Dendritic cell treated with granulocyte-macrophage colony-stimulating factor and Interleukin-4, amounts not matched to agents 40 ng/mL and 50 ng/mL, for 4 days (primary cell): Measurements from ENCODE around the gene DNAJC9.

ENCODE experiments used
- H3K27ac Mint-ChIP-seq: one replicate; pipeline ENCODE4 v1.8.0; 2022; ENCODE audit warnings: mild to moderate bottlenecking, mixed read lengths
- H3K27me3 Mint-ChIP-seq: one replicate; pipeline ENCODE4 v1.8.0; 2022; ENCODE audit warnings: mild to moderate bottlenecking, mixed read lengths
- H3K36me3 Mint-ChIP-seq: one replicate; pipeline ENCODE4 v1.8.0; 2022; ENCODE audit warnings: low read depth, mixed read lengths
- H3K4me1 Mint-ChIP-seq: one replicate; pipeline ENCODE4 v1.8.0; 2022; ENCODE audit warnings: low read depth, mixed read lengths
- H3K4me3 Mint-ChIP-seq: one replicate; pipeline ENCODE4 v1.8.0; 2022; ENCODE audit warnings: mild to moderate bottlenecking, moderate library complexity, mixed read lengths
- H3K9me3 Mint-ChIP-seq: one replicate; pipeline ENCODE4 v1.8.0; 2022; ENCODE audit warnings: mixed read lengths
- intact Hi-C: fragments of 100-400 bp; cut with micrococcal nuclease; formaldehyde crosslinking; loops from one replicate; pipeline ENCODE4 v1.15.0; 2022

Gene DNAJC9

GRCh38 chr10:73252445-73253224 lies 5.6 kb upstream of the DNAJC9 start, which contains the start of gene MRPS16:
MRPS16 (minus strand) TSS chr10:73252644; CDS start chr10:73252482, 162 bp downstream.
- H3K4me1 Mint-ChIP-seq: peaks cover 25% of the 10 kb centered on the region
- peaks cover 42% of the 10 kb centered on the region for H3K36me3 Mint-ChIP-seq
- H3K27me3 Mint-ChIP-seq: no peaks in the 10 kb centered on the region
- H3K4me3 Mint-ChIP-seq: peak within 1 kb of the TSS; percentile 95
- intact Hi-C loops: loop anchor here (1.0 to 5.0 kb wide), 2 partner anchors 105 to 162 kb away; partner anchors contain the start of genes ANXA7 and CFAP70
- no peaks in the 10 kb centered on the region for H3K9me3 Mint-ChIP-seq
- H3K27ac Mint-ChIP-seq: peak within 1 kb of the TSS; percentile 97

DNA sequence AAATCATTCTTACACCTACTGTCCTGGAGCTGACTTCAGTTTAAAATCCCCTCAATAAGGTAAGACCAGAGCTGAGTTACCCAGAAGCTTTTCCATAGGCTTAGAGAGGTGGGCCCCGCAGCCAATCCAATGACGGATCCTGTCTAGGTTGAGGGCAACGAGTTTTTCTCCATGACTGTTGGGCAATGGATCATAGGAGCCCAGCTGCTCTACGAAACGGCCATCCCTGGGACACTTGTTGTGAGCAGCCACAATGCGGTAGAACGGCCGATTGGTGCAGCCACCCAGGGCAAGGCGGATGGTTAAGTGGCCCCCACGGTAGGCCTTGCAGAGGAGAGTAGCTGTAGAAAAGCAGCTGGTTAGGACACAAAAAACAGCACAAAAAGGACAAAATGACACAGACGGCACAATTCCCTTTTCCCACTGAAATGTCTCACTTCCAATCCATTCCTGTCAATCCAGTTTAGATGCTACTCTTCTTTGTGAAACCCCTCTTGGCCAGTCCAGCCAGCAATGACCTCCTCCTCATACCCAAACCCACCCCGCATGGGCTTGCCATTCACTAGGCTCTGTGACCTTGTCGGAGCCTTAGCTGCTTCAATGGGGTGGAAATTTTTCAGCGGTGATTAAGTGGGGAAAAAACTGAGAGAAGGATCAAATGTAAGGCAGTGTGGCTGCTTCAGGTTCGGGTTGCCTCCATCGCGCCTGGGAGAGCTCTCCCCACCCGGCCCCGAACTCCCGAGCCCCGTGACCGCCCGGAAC lies 4.8 kb upstream of the DNAJC9 start:
- H3K4me3 Mint-ChIP-seq: peak overlapping the region; percentile 95
- peak overlapping the region; percentile 97 for H3K27ac Mint-ChIP-seq
- H3K9me3 Mint-ChIP-seq: no peaks in the 10 kb centered on the region
- peaks cover 45% of the 10 kb centered on the region for H3K36me3 Mint-ChIP-seq
- intact Hi-C loops: loop anchor here (1.0 to 5.0 kb wide), 2 partner anchors 105 to 162 kb away; partner anchors contain the start of genes ANXA7 and CFAP70
- H3K27me3 Mint-ChIP-seq: no peaks in the 10 kb centered on the region
- H3K4me1 Mint-ChIP-seq: peaks cover 29% of the 10 kb centered on the region

DNA sequence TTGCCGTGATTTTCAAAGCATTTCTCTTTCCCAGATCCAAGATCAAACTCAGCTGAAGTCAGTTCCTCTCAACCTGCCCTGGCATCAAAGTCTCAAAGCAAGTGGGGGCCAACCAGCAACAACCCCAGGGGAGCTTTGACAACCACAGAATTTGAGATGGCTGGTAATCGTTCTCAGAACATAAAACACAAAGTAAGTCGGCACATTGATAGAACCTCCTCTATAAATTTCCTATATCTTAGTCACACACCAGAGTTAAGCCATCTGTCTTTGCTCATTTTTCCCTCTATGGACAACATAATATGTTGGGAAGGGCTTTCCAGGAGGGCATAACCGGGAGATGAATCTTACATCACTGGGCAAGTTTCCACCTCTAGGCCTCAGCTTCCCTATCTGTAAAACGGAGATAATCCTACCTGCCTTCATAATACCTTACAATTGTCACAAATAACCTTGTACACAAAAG lies 1.2 kb upstream of the DNAJC9 start:
- Mint-ChIP-seq H3K27ac (peak overlapping the region; percentile 89), H3K9me3 (no peaks in the 10 kb centered on the region), H3K36me3 (peaks cover 52% of the 10 kb centered on the region), H3K4me3 (no peak overlapping the region), H3K27me3 (no peaks in the 10 kb centered on the region), H3K4me1 (peaks cover 55% of the 10 kb centered on the region)
- intact Hi-C loops: loop anchor here (10.0 kb wide), 1 partner anchor 247 kb away; the partner anchor contains the start of gene PPP3CB

- intact Hi-C loops: loop anchor here (2.0 to 10.0 kb wide), 2 partner anchors 165 to 247 kb away; partner anchors contain the start of gene PPP3CB
- Mint-ChIP-seq H3K36me3 (peaks cover 55% of the 10 kb centered on the region), H3K4me1 (peaks cover 55% of the 10 kb centered on the region), H3K4me3 (peak overlapping the region; percentile 88), H3K9me3 (no peaks in the 10 kb centered on the region), H3K27ac (peak overlapping the region; percentile 89), H3K27me3 (no peaks in the 10 kb centered on the region)
Observed at GRCh38 chr10:73247509-73248258, 629 bp upstream of the DNAJC9 start.

DNA sequence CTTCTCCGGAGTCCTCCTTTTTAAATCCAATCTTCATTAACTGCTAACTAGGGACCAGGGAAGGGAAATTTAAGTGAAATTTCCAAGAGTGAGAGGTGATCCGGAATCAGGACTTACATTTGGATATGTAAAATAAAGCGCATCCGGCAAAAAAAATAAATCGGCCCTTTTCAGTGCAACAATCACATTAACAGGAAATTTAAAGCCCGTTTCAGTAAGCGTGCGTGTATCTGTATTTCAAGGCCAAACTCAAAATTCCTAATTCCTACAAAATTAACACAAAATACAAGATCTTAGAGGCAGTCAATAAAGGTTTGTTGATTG lies 771 bp downstream of the DNAJC9 start:
- peaks cover 52% of the 10 kb centered on the region for H3K36me3 Mint-ChIP-seq
- peak overlapping the region; percentile 88 for H3K4me3 Mint-ChIP-seq

DNA sequence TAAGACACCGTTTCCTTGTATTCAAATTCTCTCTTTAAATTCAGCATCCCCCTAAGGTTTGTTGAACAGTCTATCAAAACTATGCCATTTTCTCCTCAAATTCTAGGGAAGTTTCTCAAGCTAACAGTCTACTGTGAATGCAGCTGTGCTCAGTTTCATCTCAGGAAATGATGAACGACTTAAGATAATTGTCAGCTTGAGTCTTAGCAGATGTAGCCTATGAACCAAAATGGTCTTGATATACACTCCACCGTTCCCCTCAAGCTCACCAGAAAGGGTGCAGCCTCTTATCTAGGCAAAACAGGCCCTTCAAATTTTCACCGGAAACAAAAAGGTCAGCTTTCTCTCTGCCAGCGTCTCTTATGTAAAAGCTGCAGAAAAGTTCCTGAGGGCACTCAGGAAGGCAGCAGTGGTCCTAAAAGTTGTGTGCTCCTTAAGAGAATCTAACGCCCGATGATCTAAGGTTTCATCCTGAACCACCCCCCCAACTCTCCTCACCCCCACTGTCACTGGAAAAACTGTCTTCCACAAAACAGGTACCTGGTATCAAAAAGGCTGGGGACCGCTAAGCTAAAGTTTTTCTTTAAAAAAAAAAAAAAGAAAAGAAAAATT lies 2.1 kb downstream of the DNAJC9 start:
- Mint-ChIP-seq H3K4me1 (peaks cover 38% of the 10 kb centered on the region), H3K9me3 (no peaks in the 10 kb centered on the region), H3K36me3 (peaks cover 52% of the 10 kb centered on the region), H3K4me3 (no peak overlapping the region), H3K27me3 (no peaks in the 10 kb centered on the region), H3K27ac (no peak overlapping the region)
- intact Hi-C loops: loop anchor here (10.0 kb wide), 1 partner anchor 250 kb away; the partner anchor contains the start of gene PPP3CB

More for the DNA sequence above, 771 bp downstream of the DNAJC9 start:
- peak overlapping the region; percentile 89 for H3K27ac Mint-ChIP-seq
- H3K4me1 Mint-ChIP-seq: peaks cover 49% of the 10 kb centered on the region
- intact Hi-C loops: loop anchor here (2.0 to 10.0 kb wide), 2 partner anchors 167 to 249 kb away; partner anchors contain the start of gene PPP3CB
- H3K27me3 Mint-ChIP-seq: no peaks in the 10 kb centered on the region
- H3K9me3 Mint-ChIP-seq: no peaks in the 10 kb centered on the region

DNA sequence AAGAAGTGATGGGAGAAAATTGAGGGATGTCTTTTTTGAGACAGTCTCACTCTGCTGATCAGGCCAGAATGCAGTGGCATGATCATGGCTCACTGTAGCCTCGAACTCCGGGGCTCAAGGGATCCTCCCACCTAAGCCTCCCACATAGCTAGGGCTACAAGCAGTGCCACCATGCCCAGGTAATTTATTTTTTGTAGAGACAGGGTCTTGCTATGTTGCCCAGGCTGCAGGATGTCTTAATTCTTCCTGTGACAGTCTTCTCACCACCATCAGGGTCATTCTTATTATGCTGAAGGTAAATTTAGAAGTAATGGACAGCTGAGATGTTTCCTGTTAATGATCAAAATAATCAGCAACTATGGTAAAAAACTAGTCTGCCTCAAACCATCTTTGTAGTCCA lies 7.1 kb downstream of the DNAJC9 start:
- Mint-ChIP-seq H3K4me3 (no peak overlapping the region), H3K27ac (no peak overlapping the region), H3K4me1 (peaks cover 11% of the 10 kb centered on the region), H3K9me3 (no peaks in the 10 kb centered on the region), H3K27me3 (no peaks in the 10 kb centered on the region), H3K36me3 (peaks cover 67% of the 10 kb centered on the region)
- intact Hi-C loops: loop anchor here (10.0 kb wide), 1 partner anchor 255 kb away; the partner anchor contains the start of gene PPP3CB

- intact Hi-C loops: no loop called here
- Mint-ChIP-seq H3K36me3 (peaks cover 73% of the 10 kb centered on the region), H3K4me3 (no peak overlapping the region), H3K9me3 (no peaks in the 10 kb centered on the region), H3K4me1 (peaks cover 2% of the 10 kb centered on the region), H3K27ac (no peak overlapping the region), H3K27me3 (no peaks in the 10 kb centered on the region)
Observed at GRCh38 chr10:73238990-73239566, 8.0 kb downstream of the DNAJC9 start.

DNA sequence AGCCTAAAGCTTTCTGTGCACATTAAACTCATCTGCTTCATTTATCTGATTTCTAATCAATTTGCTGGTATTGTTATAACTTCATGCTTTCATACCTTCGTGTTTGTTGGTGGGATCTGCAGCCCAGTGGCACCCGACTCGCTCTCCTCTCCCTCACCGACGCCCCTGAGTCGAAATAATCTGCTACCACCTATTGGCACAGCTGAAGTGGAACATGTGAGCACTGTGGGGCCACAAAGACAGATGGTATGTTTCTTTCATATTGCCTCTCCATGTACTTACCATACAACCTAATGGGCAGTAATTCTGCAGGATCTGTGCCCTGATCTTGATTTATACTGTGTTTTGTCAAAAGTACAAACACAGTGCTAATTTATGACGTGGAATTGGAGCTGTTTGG lies 12.4 kb downstream of the DNAJC9 start:
- Mint-ChIP-seq H3K27me3 (no peaks in the 10 kb centered on the region), H3K27ac (no peak overlapping the region), H3K36me3 (peaks cover 71% of the 10 kb centered on the region), H3K9me3 (no peaks in the 10 kb centered on the region), H3K4me1 (peaks cover 12% of the 10 kb centered on the region), H3K4me3 (no peak overlapping the region)
- intact Hi-C loops: no loop called here

DNA sequence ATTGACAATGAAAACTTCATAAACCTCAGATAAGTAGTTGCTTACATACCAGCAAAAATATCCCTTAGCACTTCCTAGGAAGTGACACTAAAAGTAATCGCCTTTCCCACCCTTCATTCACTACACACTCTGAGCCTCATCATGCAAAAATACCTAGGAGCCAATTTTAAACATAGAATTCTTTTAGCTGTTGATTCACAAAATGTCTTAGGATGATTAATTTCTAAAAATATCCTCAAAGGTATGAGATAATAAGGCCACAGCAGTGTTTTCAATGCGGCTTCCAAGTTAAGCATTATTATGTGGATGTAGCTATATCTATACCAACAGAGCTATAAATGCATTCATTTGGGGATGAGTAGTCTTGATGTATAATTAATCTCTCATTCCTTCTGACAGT lies 13.2 kb downstream of the DNAJC9 start:
- no peaks in the 10 kb centered on the region for H3K27me3 Mint-ChIP-seq
- H3K4me3 Mint-ChIP-seq: no peak overlapping the region
- no peak overlapping the region for H3K27ac Mint-ChIP-seq
- peaks cover 69% of the 10 kb centered on the region for H3K36me3 Mint-ChIP-seq
- intact Hi-C loops: no loop called here
- H3K4me1 Mint-ChIP-seq: peaks cover 20% of the 10 kb centered on the region
- H3K9me3 Mint-ChIP-seq: no peaks in the 10 kb centered on the region

DNA sequence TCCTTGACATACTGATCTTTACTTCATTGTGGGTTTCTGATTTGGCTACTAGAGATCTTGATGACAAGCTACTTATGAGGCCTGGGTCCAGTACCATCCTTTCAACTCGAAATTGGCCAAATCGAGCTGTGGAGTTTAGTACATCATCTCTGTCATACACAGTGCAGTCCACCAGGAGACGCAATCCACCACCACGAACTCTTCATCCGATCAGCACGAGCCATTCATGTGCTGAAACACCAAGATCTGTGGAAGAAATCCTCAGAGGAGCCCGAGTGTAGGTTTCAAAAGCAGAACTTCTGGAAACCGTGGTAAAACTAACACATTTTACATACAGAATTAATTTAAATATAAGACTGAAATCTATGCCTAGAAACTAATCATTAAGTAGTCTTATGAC lies 14.2 kb downstream of the DNAJC9 start:
- Mint-ChIP-seq H3K9me3 (no peaks in the 10 kb centered on the region), H3K27ac (no peak overlapping the region), H3K4me3 (no peak overlapping the region), H3K36me3 (peaks cover 77% of the 10 kb centered on the region), H3K27me3 (no peaks in the 10 kb centered on the region), H3K4me1 (peaks cover 30% of the 10 kb centered on the region)
- intact Hi-C loops: no loop called here

DNA sequence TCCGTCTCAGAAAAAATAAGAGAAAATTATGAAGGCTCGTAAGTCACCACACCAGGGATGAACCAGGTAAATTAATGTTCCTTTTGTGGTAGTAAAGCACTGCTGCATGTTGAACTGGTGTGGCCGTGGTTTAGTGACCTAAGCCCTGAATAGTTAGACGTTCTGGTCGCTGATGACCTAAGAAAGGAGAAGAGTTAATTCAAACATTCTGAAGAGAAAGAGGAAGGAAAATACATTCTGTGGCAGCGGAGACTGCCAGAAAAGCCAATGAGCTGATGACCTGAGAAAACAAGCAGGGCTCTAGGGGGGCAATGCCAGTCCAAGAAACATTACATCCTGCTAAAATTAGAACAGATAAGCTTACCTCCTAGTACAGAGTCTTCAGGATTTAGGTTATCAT lies 17.5 kb downstream of the DNAJC9 start:
- Mint-ChIP-seq H3K4me1 (peaks cover 32% of the 10 kb centered on the region), H3K27me3 (no peaks in the 10 kb centered on the region), H3K27ac (peak overlapping the region; percentile 31), H3K4me3 (peak overlapping the region; percentile 6), H3K36me3 (peaks cover 49% of the 10 kb centered on the region), H3K9me3 (no peaks in the 10 kb centered on the region)
- intact Hi-C loops: loop anchor here (10.0 kb wide), 1 partner anchor 395 kb away; no protein-coding TSS in a partner anchor

- H3K4me3 Mint-ChIP-seq: no peak overlapping the region
- H3K9me3 Mint-ChIP-seq: no peaks in the 10 kb centered on the region
- H3K27ac Mint-ChIP-seq: peak overlapping the region; percentile 31
- H3K36me3 Mint-ChIP-seq: peaks cover 37% of the 10 kb centered on the region
- H3K27me3 Mint-ChIP-seq: no peaks in the 10 kb centered on the region
- intact Hi-C loops: loop anchor here (10.0 kb wide), 1 partner anchor 397 kb away; no protein-coding TSS in a partner anchor
- peaks cover 32% of the 10 kb centered on the region for H3K4me1 Mint-ChIP-seq
Observed at GRCh38 chr10:73228247-73228646, 18.8 kb downstream of the DNAJC9 start.
